A549 (cell line): ENCODE measurements around the gene GRID1. TPM values are rescaled to one million over a fixed set of nuclear protein-coding genes. Genes with fewer than 3 reads are reported as not detected.

Experiments used
- ATAC-seq, 2 experiments: fragments of 200-7000 bp in 1 of 2; fragments of >200 bp in 1 of 2; cut with Nextera tagmentation in 1 of 2; cut with Tn5 transposase in 1 of 2; 3 replicates each; pipeline versions ENCODE4 v1.8.0 to v1.9.1; 2018 to 2020; ENCODE audit warnings: mild to moderate bottlenecking in 1 of 2, moderate library complexity in 1 of 2
- CTCF ChIA-PET: fragments of 300-600 bp; sonication (Branson Sonifier 250); formaldehyde crosslinking; extraction: SDS; loops from one replicate; lab custom pipeline; 2021; ENCODE audit warnings: antibody characterized with exemption, inconsistent platforms; lab: Yijun Ruan, JAX
- POLR2A ChIA-PET: fragments of 350-600 bp; formaldehyde crosslinking; extraction: SDS; loops from one replicate; lab custom pipeline; 2021; ENCODE audit warnings: antibody characterized with exemption, inconsistent platforms; lab: Yijun Ruan, JAX
- DNase-seq, 2 experiments: peaks; one replicate each; pipeline versions ENCODE4 v3.0.0 to v3.0.0-alpha.2; 2011 to 2016; ENCODE audit warnings: low read depth in 1 of 2, low spot score in 1 of 2
- FAIRE-seq: peaks from 2 replicates; lab custom pipeline; 2011; peaks lifted over from hg19 to GRCh38; lab: Jason Lieb, UNC
- H3K27ac ChIP-seq, 2 experiments: fragments of >200 bp; sonication (Bioruptor Twin); formaldehyde crosslinking; 3 replicates each; pipeline ENCODE4 v1.5.1; 2016 to 2017
- H3K4me1 ChIP-seq: fragments of >200 bp; sonication (Bioruptor Twin); formaldehyde crosslinking; 3 replicates; pipeline ENCODE4 v1.6.1; 2016
- H3K4me2 ChIP-seq: fragments of >200 bp; sonication (Bioruptor Twin); formaldehyde crosslinking; 3 replicates; pipeline ENCODE4 v1.6.1; 2016
- H3K4me3 ChIP-seq: fragments of >200 bp; sonication (Bioruptor Twin); formaldehyde crosslinking; 3 replicates; pipeline ENCODE4 v1.5.1; 2016
- H3K9me3 ChIP-seq: fragments of >200 bp; sonication (Bioruptor Twin); formaldehyde crosslinking; 3 replicates; pipeline ENCODE4 v1.6.1; 2016
- BCL3 ChIP-seq: fragments of >200 bp; sonication (Bioruptor Twin); formaldehyde crosslinking; IDR thresholded peaks from 3 replicates; pipeline ENCODE4 v1.6.1; 2016
- CEBPB ChIP-seq, 2 experiments: fragments of >200 bp in 1 of 2; sonication (Bioruptor Twin) in 1 of 2; formaldehyde crosslinking in 1 of 2; IDR thresholded peaks; 2 replicates each; pipeline ENCODE4 v1.6.1; 2012 to 2016
- CHD4 ChIP-seq: fragments of 200-600 bp; sonication (generic); IDR thresholded peaks from 2 replicates; pipeline ENCODE4 v1.6.1; 2016; ENCODE audit warnings: antibody characterized with exemption, mild to moderate bottlenecking, borderline replicate concordance
- CTCF ChIP-seq: fragments of >200 bp; sonication (Bioruptor Twin); formaldehyde crosslinking; IDR thresholded peaks from 3 replicates; pipeline ENCODE4 v1.5.1; 2016
- E2F6 ChIP-seq: IDR thresholded peaks from 2 replicates; pipeline ENCODE4 v1.6.1; 2012; ENCODE audit warnings: low read depth, borderline replicate concordance
- EHMT2 ChIP-seq: fragments of 200-600 bp; sonication (generic); IDR thresholded peaks from 2 replicates; pipeline ENCODE4 v1.6.1; 2016; ENCODE audit warnings: antibody characterized with exemption, low read depth, mild to moderate bottlenecking, moderate library complexity
- ELK1 ChIP-seq: fragments of 150-350 bp; IDR thresholded peaks from 2 replicates; pipeline ENCODE4 v1.6.1; 2014; ENCODE audit warnings: low read depth, mild to moderate bottlenecking, low read length
- EP300 ChIP-seq, 2 experiments: fragments of >200 bp; sonication (Bioruptor Twin); formaldehyde crosslinking; IDR thresholded peaks; 2 replicates in 1 of 2; 3 replicates in 1 of 2; pipeline ENCODE4 v1.6.1; 2016 to 2017
- FOSL2 ChIP-seq, 2 experiments: fragments of 450-650 bp in 1 of 2; fragments of >200 bp in 1 of 2; sonication (Bioruptor Twin) in 1 of 2; formaldehyde crosslinking; IDR thresholded peaks; 2 replicates each; pipeline versions ENCODE4 v1.5.0 to v1.6.1; 2016 to 2020; ENCODE audit warnings: mild to moderate bottlenecking in 1 of 2, moderate library complexity in 1 of 2
- GATA3 ChIP-seq: IDR thresholded peaks from 2 replicates; pipeline ENCODE4 v1.6.1; 2012; ENCODE audit warnings: borderline replicate concordance
- HES2 ChIP-seq: fragments of >200 bp; sonication (Bioruptor Twin); formaldehyde crosslinking; IDR thresholded peaks from 2 replicates; pipeline ENCODE4 v1.6.1; 2016
- HEYL ChIP-seq: fragments of 250-450 bp; sonication (Bioruptor Pico); IDR thresholded peaks from 2 replicates; pipeline ENCODE4 v1.8.0; 2021; ENCODE audit warnings: mild to moderate bottlenecking, moderate library complexity
- HOXB5 ChIP-seq: fragments of 250-450 bp; sonication (Bioruptor Pico); IDR thresholded peaks from 2 replicates; pipeline ENCODE4 v1.5.0; 2020; ENCODE audit warnings: mild to moderate bottlenecking, moderate library complexity
- JUN ChIP-seq, 2 experiments: fragments of >200 bp; sonication (Bioruptor Twin); formaldehyde crosslinking; IDR thresholded peaks; 2 replicates in 1 of 2; 3 replicates in 1 of 2; pipeline ENCODE4 v1.6.1; 2016 to 2017
- JUNB ChIP-seq: fragments of >200 bp; sonication (Bioruptor Twin); formaldehyde crosslinking; IDR thresholded peaks from 2 replicates; pipeline ENCODE4 v1.6.1; 2016
- MAFK ChIP-seq: fragments of 450-650 bp; IDR thresholded peaks from 2 replicates; pipeline ENCODE4 v1.6.1; 2014; ENCODE audit not compliant: partially characterized antibody
- MAX ChIP-seq: IDR thresholded peaks from 2 replicates; pipeline ENCODE4 v1.6.1; 2012
- MYC ChIP-seq: IDR thresholded peaks from 2 replicates; pipeline ENCODE4 v1.6.1; 2012; ENCODE audit warnings: mild to moderate bottlenecking, inconsistent platforms, low read length, improper control_type of control experiment, borderline replicate concordance
- NFE2L2 ChIP-seq: fragments of 150-350 bp; conservative IDR thresholded peaks from 2 replicates; pipeline ENCODE4 v1.6.1; 2014; ENCODE audit warnings: low read length
- NPAS2 ChIP-seq: fragments of 250-450 bp; sonication (Bioruptor Pico); IDR thresholded peaks from 2 replicates; pipeline ENCODE4 v1.8.0; 2022; ENCODE audit warnings: mild to moderate bottlenecking, moderate library complexity, borderline replicate concordance
- PBX3 ChIP-seq: IDR thresholded peaks from 2 replicates; pipeline ENCODE4 v1.6.1; 2012
- RAD21 ChIP-seq, 2 experiments: fragments of >200 bp in 1 of 2; sonication (Bioruptor Twin) in 1 of 2; formaldehyde crosslinking in 1 of 2; IDR thresholded peaks in 1 of 2; conservative IDR thresholded peaks in 1 of 2; 2 replicates in 1 of 2; 3 replicates in 1 of 2; pipeline ENCODE4 v1.6.1; 2012 to 2018; ENCODE audit warnings: inconsistent platforms in 1 of 2
- RARB ChIP-seq: fragments of 250-450 bp; sonication (Bioruptor Pico); IDR thresholded peaks from 2 replicates; pipeline ENCODE4 v1.8.0; 2021; ENCODE audit warnings: mild to moderate bottlenecking, moderate library complexity
- USF2 ChIP-seq: fragments of 450-650 bp; IDR thresholded peaks from 2 replicates; pipeline ENCODE4 v1.6.1; 2014; ENCODE audit warnings: antibody characterized with exemption
- ZFP36 ChIP-seq: fragments of 450-650 bp; IDR thresholded peaks from 2 replicates; pipeline ENCODE4 v1.6.1; 2014; ENCODE audit warnings: borderline replicate concordance; ENCODE audit not compliant: partially characterized antibody
- ZNF302 ChIP-seq: fragments of 250-450 bp; sonication (Bioruptor Pico); IDR thresholded peaks from 2 replicates; pipeline ENCODE4 v1.9.0; 2021; ENCODE audit warnings: inconsistent platforms, mild to moderate bottlenecking, moderate library complexity
- ZSCAN20 ChIP-seq: fragments of 250-450 bp; sonication (Bioruptor Pico); IDR thresholded peaks from 2 replicates; pipeline ENCODE4 v1.8.0; 2022; ENCODE audit warnings: mild to moderate bottlenecking, moderate library complexity
- WGBS: methylation state at CpG from one replicate; pipeline ENCODE4 v1.1.6; 2017; ENCODE audit errors: missing lambda C conversion rate; 5-methylcytosine and 5-hydroxymethylcytosine counted together
- polyA plus RNA-seq, 4 experiments: library from polyadenylated mRNA; depleted of rRNA in 3 of 4; stranded (reverse); fragments of >200 nt; fragmentation: RNase III in 1 of 4; extraction: RNeasy Plus Mini Kit Qiagen cat#74134 plus additional on column Dnase treatment in 1 of 4; gene quantifications; 2 replicates in 3 of 4; 3 replicates in 1 of 4; pipeline ENCODE4 v1.2.3, GENCODE V29; 2011 to 2017

GRID1 gene
- polyA plus RNA-seq, 2 of the 4 experiments (the other 2 are of a cell fraction) = 0.14 to 0.30 TPM

GRCh38 chr10:85642421-85643170 is 724.0 kb downstream of the GRID1 start:
- Histone ChIP-seq H3K4me3 (no peak overlapping the region), H3K27ac (peak overlapping the region; percentile 94 to 97), H3K4me2 (peak overlapping the region; percentile 84), H3K9me3 (no peaks in the 10 kb centered on the region), H3K4me1 (peaks cover 49% of the 10 kb centered on the region)
- TF ChIP-seq RAD21 (conservative IDR thresholded peaks at IDR 0.05 in 1 of 2, IDR thresholded peaks at IDR 0.05 in 1 of 2) (peak in 1 of 2 experiments; percentile 24; a peak in 3 of 5 replicates), CEBPB (IDR thresholded peaks at IDR 0.05) (peak; percentile 16 to 70), MAX (peak; percentile 81), NPAS2 (no peak), PBX3 (peak; percentile 75), MYC (no peak), USF2 (no peak), NFE2L2 (no peak), HES2 (peak; percentile 31; the same call in 1 of the 2 replicates), BCL3 (0 out of 3 replicates have a peak, but pooled peaks have one; percentile 82), JUNB (peak; percentile 98), FOSL2 (IDR thresholded peaks at IDR 0.05) (peak; percentile 85), FOSL2 (CRISPR knock-in tag; IDR thresholded peaks at IDR 0.05) (peak; percentile 94), JUN (IDR thresholded peaks at IDR 0.05) (peak; percentile 89 to 90; a peak in 4 of 5 replicates), GATA3 (peak; percentile 95), EP300 (IDR thresholded peaks at IDR 0.05) (peak; percentile 69 to 84; a peak in 4 of 5 replicates), MAFK (peak; percentile 89), E2F6 (peak; percentile 46; the same call in 1 of the 2 replicates)
- DNase-seq (peak; percentile 74 to 96), FAIRE-seq (peak; percentile 99), ATAC-seq (peak; percentile 89 to 90)
- WGBS = 2% methylated on average over 4 of the region's 4 CpGs
- ChIA-PET CTCF (interaction anchor here (0.6 to 2.8 kb wide), 4 partner anchors 20 to 250 kb away, joined by 3 to 8 read pairs (median 4); no protein-coding TSS in a partner anchor), POLR2A (no interaction called here)

- peaks cover 49% of the 10 kb centered on the region for H3K4me1 ChIP-seq
- 0% methylated on average over 1 of the region's 1 CpG for WGBS
- ATAC-seq (peak; percentile 73 to 80), DNase-seq (no peak), FAIRE-seq (no peak)
- H3K4me2 ChIP-seq = peak overlapping the region; percentile 84
- H3K9me3 ChIP-seq = no peaks in the 10 kb centered on the region
- CTCF ChIA-PET = interaction anchor here (0.9 to 2.8 kb wide), 3 partner anchors 20 to 250 kb away, joined by 3 to 8 read pairs (median 4); no protein-coding TSS in a partner anchor
- H3K27ac ChIP-seq = peak overlapping the region; percentile 94 to 97
- TF ChIP-seq CTCF (no peak), GATA3 (no peak), ELK1 (no peak), ZNF302 (CRISPR knock-in tag) (no peak), MAX (no peak), EHMT2 (no peak), ZSCAN20 (CRISPR knock-in tag) (no peak), CHD4 (no peak), E2F6 (no peak), HEYL (CRISPR knock-in tag) (no peak), RARB (CRISPR knock-in tag) (no peak), ZFP36 (no peak), HOXB5 (CRISPR knock-in tag) (no peak)
- H3K4me3 ChIP-seq = peak overlapping the region; percentile 9; the same call in 1 of the 3 replicates
- POLR2A ChIA-PET = no interaction called here
Observed at GRCh38 chr10:85642082-85642420, 724.5 kb downstream of the GRID1 start.
